ENCODE data around the gene TSC22D2.

- TF ChIP-seq CTCF (IDR thresholded peaks at IDR 0.05; ENCODE audit: poor library complexity), result peak; percentile 76
- no peak for TF ChIP-seq EZH2 (IDR thresholded peaks at IDR 0.05; ENCODE audit: borderline replicate concordance)
These were observed 87.6 kb downstream of the TSC22D2 start for GRCh38 chr3:150495563-150496168.
